Activated CD4-positive, CD25-positive, alpha-beta regulatory T cell treated with anti-CD3 and anti-CD28 coated beads, Interleukin-2, amount 50 U/mL, for 24 hours (primary cell): ENCODE results near the gene PLPP7.
"Not testable (repeated sequence)": the region's sequence is repeated elsewhere in the genome, so short reads cannot be mapped to it uniquely, and the experiment has no call there.

Experiments
- ATAC-seq, 2 donors: fragments of 150-1000 bp; cut with Tn5 transposase; one replicate each; pipeline ENCODE4 v1.10.0; 2021; ENCODE audit warnings: mild to moderate bottlenecking in 1 of 2, moderate library complexity in 1 of 2

The PLPP7 gene

DNA sequence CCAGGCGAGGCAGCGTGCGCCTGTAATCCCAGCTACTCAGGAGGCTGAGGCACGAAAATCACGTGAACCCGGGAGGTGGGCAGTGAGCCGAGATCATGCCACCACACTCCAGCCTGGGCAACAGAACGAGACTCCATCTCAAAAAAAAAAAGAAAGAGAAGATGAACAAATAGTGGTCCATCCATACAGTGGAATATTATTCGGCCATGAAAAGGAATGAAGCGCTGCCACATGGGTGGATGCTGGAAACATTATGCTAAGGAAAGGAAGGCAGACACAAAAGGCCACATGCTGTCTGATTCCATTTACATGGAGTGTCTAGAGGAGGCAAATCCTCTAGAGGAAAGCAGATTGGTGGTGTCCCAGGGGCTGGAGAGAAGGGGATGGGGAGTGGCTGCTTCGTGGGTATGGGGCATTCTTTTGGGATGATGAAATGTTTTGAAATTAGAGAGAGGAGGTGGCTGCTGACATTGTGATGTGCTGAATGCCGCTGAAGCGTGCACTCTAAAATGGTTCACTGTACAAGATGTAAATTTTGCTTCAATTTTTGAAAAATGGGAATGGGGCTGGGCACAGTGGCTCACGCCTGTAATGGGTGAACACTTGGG lies 17.0 kb downstream of the PLPP7 start:
- no peak for ATAC-seq

DNA sequence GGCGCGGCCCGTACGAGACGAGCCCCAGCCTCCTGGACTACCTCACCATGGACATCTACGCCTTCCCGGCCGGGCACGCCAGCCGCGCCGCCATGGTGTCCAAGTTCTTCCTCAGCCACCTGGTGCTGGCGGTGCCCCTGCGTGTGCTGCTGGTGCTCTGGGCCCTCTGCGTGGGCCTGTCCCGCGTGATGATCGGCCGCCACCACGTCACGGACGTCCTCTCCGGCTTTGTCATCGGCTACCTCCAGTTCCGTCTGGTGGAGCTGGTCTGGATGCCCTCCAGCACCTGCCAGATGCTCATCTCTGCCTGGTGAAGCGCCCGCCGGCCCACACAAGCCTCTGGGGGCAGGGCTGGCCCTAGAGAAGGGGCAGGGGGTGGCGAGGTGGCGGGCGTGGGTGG lies 18.5 kb downstream of the PLPP7 start:
- ATAC-seq = no peak

DNA sequence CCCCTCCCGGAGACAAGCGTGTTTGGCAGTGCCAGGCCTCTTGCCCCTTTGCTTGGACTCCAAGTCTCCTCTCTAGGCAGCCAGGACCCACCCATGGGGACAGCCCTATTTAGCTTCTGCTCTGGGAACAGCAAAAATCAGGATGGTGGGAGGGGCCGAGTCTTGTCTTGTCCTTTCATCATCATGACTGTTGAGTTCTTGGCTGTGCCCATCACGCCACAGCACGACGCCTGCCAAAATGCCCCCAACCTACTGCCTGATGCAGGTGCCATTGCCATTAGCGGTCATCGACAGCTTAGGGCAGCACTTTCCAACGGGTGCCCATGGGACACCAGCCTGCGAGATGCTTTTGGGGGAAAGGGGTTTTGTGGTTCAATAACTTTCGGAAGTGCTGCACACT lies 18.9 kb downstream of the PLPP7 start:
- ATAC-seq = no peak

- ATAC-seq = no peak
Measured at GRCh38 chr9:131308906-131309529, 19.5 kb downstream of the PLPP7 start.

- no peak for ATAC-seq
Measured at GRCh38 chr9:131309530-131310276, 20.2 kb downstream of the PLPP7 start.

DNA sequence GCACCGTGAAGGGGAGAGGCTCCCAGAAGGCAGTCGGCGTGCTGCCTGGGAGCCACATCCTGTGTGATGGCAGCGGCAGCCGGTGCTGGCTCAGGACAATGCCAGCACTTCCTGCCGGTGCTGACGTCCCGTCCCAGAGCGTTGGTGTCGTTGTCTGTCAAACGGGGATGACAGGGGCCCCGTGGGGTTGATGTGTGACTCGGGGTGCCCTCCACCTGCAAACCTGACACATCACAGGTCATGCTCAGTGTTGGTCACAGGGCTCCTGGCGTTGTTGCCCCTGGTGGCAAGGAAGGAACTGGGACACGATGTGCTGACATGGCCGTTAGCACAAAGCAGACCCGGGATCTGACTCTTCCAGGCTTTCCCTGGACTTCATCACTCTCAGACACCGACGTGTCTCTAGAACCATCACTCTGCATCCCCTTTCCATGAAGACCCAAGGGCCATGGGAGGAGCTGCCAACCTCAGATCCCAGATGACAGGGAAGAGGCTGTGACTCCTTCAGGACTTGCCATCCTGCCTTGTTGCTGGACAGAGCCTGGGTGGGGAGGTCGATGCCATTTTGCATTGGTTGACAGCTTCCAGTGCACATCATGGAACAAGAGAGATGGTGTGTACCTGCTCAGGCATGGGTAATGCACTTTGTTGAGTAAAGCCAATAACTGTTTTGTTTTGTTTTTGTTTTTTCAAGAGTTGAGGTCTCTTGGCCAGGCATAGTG lies 21.5 kb downstream of the PLPP7 start:
- peak; percentile 93 to 97 for ATAC-seq

DNA sequence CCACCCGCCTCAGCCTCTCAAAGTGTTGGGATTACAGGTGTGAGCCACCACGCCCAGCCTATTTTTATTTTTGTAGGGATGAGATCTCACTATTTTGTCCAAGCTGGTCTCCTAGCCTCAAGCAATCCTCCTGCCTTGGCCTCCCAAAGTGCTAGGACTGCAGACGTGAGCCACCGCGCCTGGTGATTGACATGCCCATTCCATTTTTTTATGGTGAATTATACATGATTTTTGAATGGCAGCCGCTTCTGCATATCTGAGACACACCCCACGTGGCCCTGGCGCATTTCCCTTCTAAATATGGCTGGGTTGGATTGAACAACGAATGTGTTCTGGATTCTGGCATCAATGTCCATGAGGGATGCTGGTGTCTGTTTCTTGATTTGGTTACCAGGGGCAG lies 22.7 kb downstream of the PLPP7 start:
- no peak for ATAC-seq

GRCh38 chr9:131312822-131313770 lies 23.6 kb downstream of the PLPP7 start:
- no peak for ATAC-seq

DNA sequence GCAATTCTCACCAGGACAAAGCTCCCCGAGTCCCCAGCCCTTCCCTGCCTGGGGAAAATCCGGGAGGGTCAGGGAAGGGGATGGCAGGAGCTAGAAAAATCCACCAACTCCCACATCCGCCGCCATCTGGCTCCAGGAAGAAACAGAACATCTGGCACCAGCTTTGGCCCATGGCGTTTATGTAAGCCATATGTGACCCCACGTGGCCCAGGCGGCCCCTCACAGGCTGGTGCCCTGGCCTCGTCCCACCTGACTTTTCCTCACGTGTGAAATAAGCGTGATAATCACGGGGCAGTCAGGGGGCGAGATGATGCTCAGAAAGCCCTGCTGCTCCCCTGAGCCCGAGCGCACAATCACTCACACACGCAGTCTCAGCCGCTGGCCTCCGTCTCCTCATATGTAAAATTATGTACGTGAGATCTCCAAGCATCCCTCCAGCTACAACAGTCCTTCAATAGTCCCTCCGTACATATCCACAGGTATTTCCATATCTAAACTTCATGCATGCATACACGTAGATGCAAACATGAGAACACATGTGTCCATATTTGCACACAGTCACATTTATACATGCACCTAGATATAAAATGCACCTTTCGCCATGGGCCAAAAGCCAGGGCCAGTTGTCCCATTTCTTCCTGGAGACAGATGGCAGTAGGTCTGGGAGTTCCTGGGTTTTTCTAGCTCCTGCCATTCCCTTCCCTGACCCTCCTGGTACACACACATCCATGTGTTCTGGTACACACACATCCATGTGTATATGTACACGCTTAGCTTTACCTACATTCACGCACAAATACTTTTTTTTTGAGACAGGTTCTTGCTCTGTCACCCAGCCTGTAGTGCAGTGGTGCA lies 28.9 kb downstream of the PLPP7 start:
- ATAC-seq = no peak

DNA sequence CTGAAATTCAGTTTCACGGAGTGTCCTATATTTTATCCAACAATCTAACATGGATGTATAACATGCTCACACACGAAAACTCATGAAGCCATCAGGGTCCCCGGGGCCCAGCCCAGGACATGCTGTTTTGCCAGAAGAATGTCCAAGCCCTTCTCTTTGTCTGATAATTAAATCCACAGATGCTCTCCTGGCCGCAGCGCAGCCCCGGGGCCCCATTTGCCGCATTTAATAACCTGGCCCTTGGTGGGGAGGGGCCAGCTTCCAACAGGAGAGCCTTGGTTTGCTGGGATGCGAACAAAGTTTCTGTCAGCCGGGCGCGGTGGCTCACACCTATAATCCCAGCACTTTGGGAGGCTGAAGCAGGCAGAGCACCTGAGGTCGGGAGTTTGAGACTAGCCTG lies 30.0 kb downstream of the PLPP7 start:
- ATAC-seq = no peak

DNA sequence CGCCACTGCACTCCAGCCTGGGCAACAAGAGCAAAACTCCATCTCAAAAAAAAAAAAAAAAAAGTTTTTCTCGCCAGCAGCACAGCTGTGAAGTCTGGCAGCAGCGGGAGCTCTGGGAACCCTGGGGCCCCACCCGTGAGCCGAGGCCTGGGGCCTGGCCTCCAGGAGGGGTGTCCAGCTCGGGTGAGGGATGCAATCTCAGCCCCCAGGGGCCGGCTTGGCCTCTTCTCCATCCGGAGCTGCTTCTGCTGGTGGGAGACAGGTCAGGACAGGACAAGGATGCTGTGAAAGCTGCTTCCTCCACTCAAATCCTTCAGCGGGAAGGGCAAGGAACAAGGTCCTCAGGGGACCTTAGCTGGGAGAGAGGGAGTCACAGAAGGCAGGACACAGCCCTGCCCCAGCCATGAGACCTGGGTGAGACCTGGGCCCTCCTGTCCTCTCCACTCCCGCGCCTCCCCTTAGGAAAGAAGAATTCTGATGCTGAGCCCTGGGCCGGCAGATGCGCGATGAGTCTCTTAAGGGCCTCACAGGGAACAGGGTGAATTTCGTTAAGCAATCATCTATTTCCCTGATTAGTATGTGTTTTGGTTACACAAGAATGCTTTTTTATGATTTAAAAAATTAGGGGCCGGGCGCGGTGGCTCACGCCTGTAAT lies 30.6 kb downstream of the PLPP7 start:
- no peak for ATAC-seq

- no peak for ATAC-seq
Measured at GRCh38 chr9:131323629-131324028, 34.1 kb downstream of the PLPP7 start.

DNA sequence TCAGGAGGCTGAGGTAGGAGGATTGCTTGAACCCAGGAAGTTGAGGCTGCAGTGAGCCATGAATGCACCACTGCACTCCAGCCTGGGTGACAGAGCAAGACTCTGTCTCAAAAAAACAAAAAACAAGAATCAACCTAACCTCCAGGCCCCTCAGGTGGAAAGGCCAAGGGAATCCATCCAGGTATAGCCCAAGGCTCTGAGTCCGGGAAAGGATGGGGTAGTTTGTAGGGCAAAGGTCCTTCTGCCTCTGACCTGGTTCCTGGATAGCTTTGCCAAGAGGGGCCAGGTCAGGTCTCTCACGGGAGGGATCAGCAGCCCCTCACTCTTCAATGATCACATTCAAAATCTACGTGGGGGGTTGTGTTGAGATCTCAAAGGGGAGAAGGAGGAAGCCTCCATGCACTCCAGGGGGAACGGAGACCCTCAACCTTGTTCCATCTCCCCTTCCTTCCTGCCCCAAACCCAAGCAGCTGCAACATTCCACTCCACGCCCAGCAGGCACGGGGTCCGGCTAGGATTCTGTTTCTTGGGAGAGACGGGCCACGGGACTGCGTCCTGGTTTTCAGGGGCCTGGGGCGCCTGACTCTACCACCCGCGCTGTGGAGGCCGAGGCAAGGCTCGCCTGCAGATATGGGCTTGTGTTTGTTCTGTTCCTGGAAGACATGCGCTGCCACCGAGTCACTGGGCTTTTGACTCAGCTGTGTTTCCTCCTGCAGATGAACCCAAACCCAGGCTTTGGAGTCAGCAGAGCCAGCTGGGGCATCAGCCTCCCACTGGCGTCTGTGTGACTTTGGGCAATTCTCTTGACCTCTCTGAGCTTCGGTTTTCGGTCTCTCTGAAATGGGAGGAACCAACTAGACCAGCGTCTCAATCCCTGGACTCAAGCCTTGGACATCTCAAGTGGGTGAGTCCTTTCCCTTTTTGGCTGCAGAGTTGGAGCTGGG lies 35.5 kb downstream of the PLPP7 start:
- ATAC-seq = no peak

DNA sequence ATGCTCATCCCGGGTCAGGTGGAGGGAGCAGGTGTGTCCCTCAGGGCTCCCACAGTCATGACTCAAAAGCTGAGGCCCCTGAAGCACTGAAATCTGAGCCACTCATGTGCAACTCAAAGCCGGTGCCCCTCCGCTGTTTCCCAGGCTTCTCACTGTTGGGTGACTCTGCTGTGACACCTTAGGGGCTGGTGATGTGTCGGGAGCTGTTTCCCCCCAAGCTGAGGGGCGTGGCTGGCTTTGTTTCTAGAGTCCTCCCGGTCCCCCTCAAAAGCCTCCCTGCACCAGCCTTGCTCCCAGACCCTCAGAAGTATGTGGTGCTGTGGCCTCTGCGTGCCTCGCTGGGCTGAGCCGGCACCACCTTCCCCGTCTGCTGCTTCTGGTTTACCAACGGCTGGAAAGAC lies 39.7 kb downstream of the PLPP7 start:
- no peak for ATAC-seq

DNA sequence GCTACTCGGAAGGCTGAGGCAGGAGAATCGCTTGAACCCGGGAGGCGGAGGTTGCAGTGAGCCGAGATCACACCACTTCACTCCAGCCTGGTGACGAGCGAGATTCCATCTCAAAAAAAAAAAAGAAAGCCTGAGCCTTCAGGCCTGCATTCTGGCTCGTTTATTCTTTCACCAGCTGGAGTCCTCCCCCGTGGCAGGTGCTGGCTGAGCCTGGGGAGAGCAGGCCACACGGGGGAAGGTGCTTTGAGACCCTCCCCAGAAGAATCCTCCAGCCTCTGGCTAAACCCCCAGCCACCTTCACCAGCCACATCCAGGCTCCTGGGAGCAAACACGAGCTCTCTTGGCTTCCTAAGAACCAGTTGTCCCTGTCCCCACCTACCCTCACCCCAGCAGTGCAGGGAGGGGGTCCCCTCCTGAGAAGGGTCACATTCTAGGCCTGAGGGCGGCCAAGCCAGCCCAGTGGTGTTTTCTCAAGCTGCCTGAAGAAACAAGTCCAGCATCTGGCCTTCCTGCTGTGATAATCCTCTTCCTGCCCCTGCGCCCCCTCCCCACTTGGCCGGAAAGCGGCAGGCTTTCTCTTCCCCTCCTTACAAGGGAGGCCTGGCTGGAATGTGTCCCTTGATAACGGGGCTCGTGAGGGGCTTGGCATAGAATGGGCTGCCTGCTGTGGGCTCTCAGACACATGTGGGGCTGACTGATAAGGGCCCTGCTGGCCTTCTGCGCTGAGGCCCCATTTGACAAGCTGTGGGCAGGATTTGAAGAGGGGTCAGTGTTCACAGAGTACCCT lies 41.5 kb downstream of the PLPP7 start:
- ATAC-seq = no peak

- not testable (repeated sequence) for ATAC-seq
Measured at GRCh38 chr9:131331996-131332395, 42.5 kb downstream of the PLPP7 start.

- ATAC-seq = no peak
Measured at GRCh38 chr9:131333771-131334628, 44.5 kb downstream of the PLPP7 start.
